HAP-1 (cell line): Measurements from ENCODE around the gene CCDC122.

Experiments
- DNase-seq, 2 experiments: peaks; one replicate each; pipeline ENCODE4 v3.0.0-alpha.2; 2016 to 2020; ENCODE audit warnings: low spot score in 2 of 2
- H3K27me3 ChIP-seq: fragments of 250-450 bp; sonication (Bioruptor Pico); 2 replicates; pipeline ENCODE4 v1.5.1; 2020; ENCODE audit warnings: low read depth, mild to moderate bottlenecking, moderate library complexity
- H3K36me3 ChIP-seq: fragments of 250-450 bp; sonication (Bioruptor Pico); replicated peaks from 2 replicates; pipeline ENCODE4 v1.5.1; 2020; ENCODE audit warnings: mild to moderate bottlenecking
- H3K4me1 ChIP-seq: fragments of 250-450 bp; sonication (Bioruptor Pico); 2 replicates; pipeline ENCODE4 v1.5.1; 2020; ENCODE audit warnings: mild to moderate bottlenecking
- H3K4me3 ChIP-seq: fragments of 250-450 bp; sonication (Bioruptor Pico); 2 replicates; pipeline ENCODE4 v1.5.1; 2020; ENCODE audit warnings: mild to moderate bottlenecking, moderate library complexity
- H3K9me3 ChIP-seq: fragments of 250-450 bp; sonication (Bioruptor Pico); 2 replicates; pipeline ENCODE4 v1.5.1; 2020; ENCODE audit warnings: mild to moderate bottlenecking, moderate library complexity
- in situ Hi-C: fragments of 300-500 bp; cut with MboI; formaldehyde crosslinking; loops from 3 replicates; pipeline ENCODE4 v1.14.3; 2020; ENCODE audit warnings: low sequenced_read_pairs, inconsistent platforms, mixed read lengths

CCDC122 gene

DNA sequence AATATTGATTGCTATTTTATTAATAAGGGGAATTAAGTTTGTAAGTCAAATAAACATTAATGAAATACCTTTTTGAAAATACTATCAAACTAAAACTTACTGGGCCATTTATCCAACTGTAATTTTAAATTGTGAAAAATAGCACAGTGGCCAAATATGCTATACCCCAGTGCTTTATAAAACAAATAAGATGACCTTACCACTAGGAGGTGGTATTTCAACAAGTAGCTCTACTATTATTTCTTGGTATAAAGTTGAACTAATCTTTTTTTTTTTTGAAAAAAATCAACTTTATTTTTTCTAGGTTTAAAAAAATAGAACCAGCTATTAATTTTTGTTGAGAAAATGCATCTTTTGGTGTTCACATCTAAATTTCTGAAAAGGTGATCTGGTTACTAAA, 14.9 kb upstream of the CCDC122 start:
- Histone ChIP-seq H3K36me3 (no peaks in the 10 kb centered on the region), H3K4me3 (no peak overlapping the region), H3K27me3 (peaks cover 2% of the 10 kb centered on the region), H3K9me3 (no peaks in the 10 kb centered on the region), H3K4me1 (peaks cover 4% of the 10 kb centered on the region)
- no peak for DNase-seq
- in situ Hi-C loops, result no loop called here

- Histone ChIP-seq H3K4me1 (peaks cover under 1% of the 10 kb centered on the region; the same call in 1 of the 2 replicates), H3K36me3 (no peaks in the 10 kb centered on the region), H3K27me3 (0 out of 2 replicates have a peak, but pooled peaks cover 3% of the 10 kb centered on the region), H3K9me3 (no peaks in the 10 kb centered on the region), H3K4me3 (no peak overlapping the region)
- in situ Hi-C loops, result no loop called here
- DNase-seq, result no peak
These were observed 4.7 kb upstream of the CCDC122 start for GRCh38 chr13:43884222-43884621.

DNA sequence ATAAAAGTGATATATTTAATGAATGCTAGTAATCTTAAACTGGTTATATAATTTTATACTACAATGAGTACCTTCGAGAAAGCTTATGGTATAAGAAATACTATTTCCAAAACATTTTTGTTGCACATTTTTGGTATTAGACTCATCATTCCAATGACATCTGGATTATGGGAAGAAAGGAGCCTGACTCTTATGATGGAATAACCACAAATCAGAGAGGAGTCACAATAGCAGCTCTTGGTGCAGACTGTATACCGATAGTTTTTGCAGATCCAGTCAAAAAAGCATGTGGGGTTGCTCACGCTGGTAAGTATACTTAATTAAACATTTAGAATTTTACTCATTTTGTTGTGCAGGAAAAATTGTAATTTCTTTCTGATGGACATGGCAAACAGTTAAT, 4.1 kb upstream of the CCDC122 start:
- Histone ChIP-seq H3K4me3 (no peak overlapping the region), H3K4me1 (peaks cover 5% of the 10 kb centered on the region), H3K36me3 (no peaks in the 10 kb centered on the region), H3K27me3 (0 out of 2 replicates have a peak, but pooled peaks cover 3% of the 10 kb centered on the region), H3K9me3 (no peaks in the 10 kb centered on the region)
- DNase-seq, result no peak
- in situ Hi-C loops, result no loop called here

DNA sequence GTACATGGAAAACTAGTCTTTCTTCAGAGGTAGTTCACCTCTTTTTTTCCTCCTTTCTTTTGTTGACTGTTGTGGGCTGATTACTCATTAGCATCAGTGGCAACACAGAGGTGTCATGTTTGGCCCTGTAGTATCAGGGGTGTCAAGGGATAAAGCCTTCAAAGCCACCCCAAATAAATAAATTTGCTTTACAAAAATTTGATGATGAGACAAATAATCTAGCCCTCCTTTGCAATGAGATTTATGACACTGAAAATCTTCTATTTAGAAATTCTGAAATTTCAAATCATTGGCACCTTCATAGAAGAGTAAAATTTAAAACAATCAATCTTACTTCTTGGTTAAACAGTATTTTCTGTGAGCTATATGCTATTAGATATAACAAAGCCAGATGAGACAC, 2.0 kb upstream of the CCDC122 start:
- H3K4me3 ChIP-seq, result no peak overlapping the region
- in situ Hi-C loops, result no loop called here
- no peak for DNase-seq

DNA sequence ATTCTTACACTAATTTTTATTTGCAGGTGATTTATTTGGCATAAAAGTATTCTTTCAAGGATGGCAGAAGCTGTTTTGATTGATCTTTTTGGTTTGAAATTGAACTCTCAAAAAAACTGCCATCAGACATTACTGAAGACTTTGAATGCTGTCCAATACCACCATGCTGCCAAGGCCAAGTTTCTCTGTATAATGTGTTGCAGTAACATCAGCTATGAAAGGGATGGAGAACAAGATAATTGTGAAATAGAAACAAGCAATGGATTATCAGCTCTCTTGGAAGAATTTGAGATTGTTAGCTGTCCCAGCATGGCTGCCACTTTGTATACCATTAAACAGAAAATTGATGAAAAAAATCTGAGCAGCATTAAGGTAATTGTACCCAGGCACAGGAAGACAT, 1.4 kb upstream of the CCDC122 start:
- Histone ChIP-seq H3K4me3 (no peak overlapping the region), H3K27me3 (no peaks in the 10 kb centered on the region)
- in situ Hi-C loops, result no loop called here

More for the DNA sequence above, 2.0 kb upstream of the CCDC122 start:
- H3K27me3 ChIP-seq, result no peaks in the 10 kb centered on the region
- no peaks in the 10 kb centered on the region for H3K9me3 ChIP-seq
- H3K4me1 ChIP-seq, result peaks cover 23% of the 10 kb centered on the region
- H3K36me3 ChIP-seq, result no peaks in the 10 kb centered on the region

GRCh38 chr13:43880214-43880855, 795 bp upstream of the CCDC122 start:
- in situ Hi-C loops, result no loop called here
- Histone ChIP-seq H3K27me3 (no peaks in the 10 kb centered on the region), H3K36me3 (no peaks in the 10 kb centered on the region), H3K4me3 (peak overlapping the region; percentile 50), H3K4me1 (peaks cover 23% of the 10 kb centered on the region), H3K9me3 (no peaks in the 10 kb centered on the region)
- DNase-seq, result no peak

More for the DNA sequence above, 1.4 kb upstream of the CCDC122 start:
- no peaks in the 10 kb centered on the region for H3K36me3 ChIP-seq
- no peak for DNase-seq
- H3K9me3 ChIP-seq, result no peaks in the 10 kb centered on the region
- H3K4me1 ChIP-seq, result peaks cover 23% of the 10 kb centered on the region

GRCh38 chr13:43879755-43880181, 228 bp upstream of the CCDC122 start, which contains the start of gene LACC1:
LACC1 (plus strand) TSS chr13:43879904; CDS start chr13:43880986, 1,082 bp downstream.
- H3K4me3 ChIP-seq, result peak within 1 kb of the TSS; percentile 50
- no peaks in the 10 kb centered on the region for H3K9me3 ChIP-seq
- in situ Hi-C loops, result no loop called here
- no peaks in the 10 kb centered on the region for H3K27me3 ChIP-seq
- no peaks in the 10 kb centered on the region for H3K36me3 ChIP-seq
- peaks cover 23% of the 10 kb centered on the region for H3K4me1 ChIP-seq
- no peak for DNase-seq

GRCh38 chr13:43877766-43878165, 1.8 kb downstream of the CCDC122 start:
- Histone ChIP-seq H3K27me3 (no peaks in the 10 kb centered on the region), H3K4me1 (peaks cover 23% of the 10 kb centered on the region), H3K4me3 (no peak overlapping the region), H3K9me3 (no peaks in the 10 kb centered on the region), H3K36me3 (no peaks in the 10 kb centered on the region)
- peak in 1 of 2 experiments; percentile 51 for DNase-seq
- in situ Hi-C loops, result no loop called here

DNA sequence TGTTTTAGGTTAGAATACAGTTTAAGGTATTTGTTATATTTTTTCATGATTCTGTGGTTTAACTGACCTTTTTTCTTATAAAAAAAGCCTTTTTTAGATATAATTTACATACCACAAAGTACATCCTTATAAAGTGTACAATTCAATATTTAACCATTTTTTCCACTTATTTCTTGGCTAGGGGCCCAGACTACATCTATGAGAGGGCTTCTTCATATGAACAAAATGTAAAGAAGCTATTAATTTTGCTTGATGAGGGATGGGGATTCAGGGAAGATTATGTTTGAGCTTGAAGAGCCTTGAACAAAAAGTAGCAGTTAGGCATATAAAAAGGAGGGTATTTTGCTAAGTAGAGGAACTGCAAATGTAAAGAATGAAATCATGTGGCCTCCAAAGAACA, 2.2 kb downstream of the CCDC122 start:
- Histone ChIP-seq H3K27me3 (no peaks in the 10 kb centered on the region), H3K36me3 (no peaks in the 10 kb centered on the region), H3K4me1 (peaks cover 23% of the 10 kb centered on the region), H3K9me3 (no peaks in the 10 kb centered on the region), H3K4me3 (no peak overlapping the region)
- peak in 1 of 2 experiments; percentile 80 for DNase-seq
- in situ Hi-C loops, result no loop called here

DNA sequence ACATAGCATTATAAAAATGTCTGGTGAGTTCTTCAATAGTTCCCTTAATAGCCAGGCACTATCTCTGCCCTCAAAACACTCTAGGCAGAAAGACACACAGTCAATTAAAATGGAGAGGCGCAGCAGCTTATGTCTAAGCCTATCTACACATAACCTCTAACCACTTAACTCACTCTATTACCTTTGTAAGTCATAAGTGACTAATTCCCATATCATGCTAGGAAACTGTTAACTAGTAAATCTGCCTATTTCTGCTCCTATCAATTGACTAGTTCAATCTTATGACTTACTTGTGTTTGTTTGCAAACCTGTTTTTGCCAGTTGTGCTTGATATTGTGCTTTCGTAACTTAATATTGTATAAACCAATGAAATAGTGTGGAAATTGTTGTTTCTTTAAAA, 3.2 kb downstream of the CCDC122 start:
- Histone ChIP-seq H3K4me3 (no peak overlapping the region), H3K4me1 (peaks cover 23% of the 10 kb centered on the region), H3K27me3 (no peaks in the 10 kb centered on the region), H3K36me3 (no peaks in the 10 kb centered on the region), H3K9me3 (no peaks in the 10 kb centered on the region)
- no peak for DNase-seq
- in situ Hi-C loops, result no loop called here

DNA sequence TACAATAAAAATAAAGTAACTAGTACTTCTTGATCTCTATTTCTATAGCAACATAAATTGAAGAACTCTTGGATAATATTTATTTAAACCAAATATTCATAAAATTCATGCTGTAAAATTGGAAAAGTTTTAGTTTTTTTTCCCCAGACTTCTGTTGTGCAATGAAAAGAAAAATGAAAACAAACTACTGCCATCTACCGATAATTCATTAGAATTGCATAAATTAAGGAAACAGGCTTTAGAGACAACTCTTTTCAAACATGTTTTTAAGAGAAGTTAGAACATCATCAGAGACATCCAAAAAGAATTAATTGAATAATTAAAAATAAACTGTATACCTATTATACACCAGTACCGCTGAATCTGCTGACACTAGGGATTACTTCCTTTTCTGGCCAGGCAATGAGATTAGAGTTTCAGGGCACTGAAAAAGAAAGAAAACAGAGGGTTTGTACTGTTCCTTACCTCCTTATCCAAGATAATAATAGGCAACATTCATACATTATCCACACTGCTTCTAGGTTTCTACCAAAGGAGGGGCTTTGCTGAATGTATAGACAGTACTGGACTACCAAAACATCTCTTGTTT, 4.9 kb downstream of the CCDC122 start:
- H3K27me3 ChIP-seq, result no peaks in the 10 kb centered on the region
- H3K9me3 ChIP-seq, result no peaks in the 10 kb centered on the region
- H3K4me3 ChIP-seq, result no peak overlapping the region
- peak in 1 of 2 experiments; percentile 47 for DNase-seq
- H3K36me3 ChIP-seq, result no peaks in the 10 kb centered on the region
- in situ Hi-C loops, result no loop called here
- peaks cover 23% of the 10 kb centered on the region for H3K4me1 ChIP-seq

DNA sequence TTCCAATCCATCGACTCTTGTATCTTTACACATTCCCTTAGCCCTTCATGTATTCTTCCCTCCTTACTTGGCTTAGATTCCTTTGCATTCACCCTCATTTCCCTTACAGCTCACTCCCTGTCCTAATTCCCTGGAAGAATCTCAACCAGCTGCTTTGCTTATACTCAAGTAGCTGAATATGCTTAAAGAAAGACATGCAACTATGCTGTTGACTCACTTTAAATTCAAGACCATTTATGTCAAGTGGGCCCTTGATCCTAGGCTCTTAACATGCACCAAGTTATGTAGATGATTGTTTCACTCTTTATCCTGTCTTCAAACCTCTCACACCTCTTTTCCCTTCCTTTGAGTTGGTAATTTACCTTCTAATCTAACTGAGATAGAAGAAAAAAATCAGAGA, 7.4 kb downstream of the CCDC122 start:
- in situ Hi-C loops, result no loop called here
- no peaks in the 10 kb centered on the region for H3K27me3 ChIP-seq
- no peaks in the 10 kb centered on the region for H3K36me3 ChIP-seq
- no peaks in the 10 kb centered on the region for H3K9me3 ChIP-seq
- peaks cover 4% of the 10 kb centered on the region for H3K4me1 ChIP-seq
- no peak overlapping the region for H3K4me3 ChIP-seq
- DNase-seq, result no peak

- no peaks in the 10 kb centered on the region for H3K9me3 ChIP-seq
- H3K4me3 ChIP-seq, result no peak overlapping the region
- no peaks in the 10 kb centered on the region for H3K36me3 ChIP-seq
- in situ Hi-C loops, result no loop called here
- no peak for DNase-seq
- H3K27me3 ChIP-seq, result no peaks in the 10 kb centered on the region
- no peaks in the 10 kb centered on the region for H3K4me1 ChIP-seq
These were observed 13.6 kb downstream of the CCDC122 start for GRCh38 chr13:43865892-43866291.

DNA sequence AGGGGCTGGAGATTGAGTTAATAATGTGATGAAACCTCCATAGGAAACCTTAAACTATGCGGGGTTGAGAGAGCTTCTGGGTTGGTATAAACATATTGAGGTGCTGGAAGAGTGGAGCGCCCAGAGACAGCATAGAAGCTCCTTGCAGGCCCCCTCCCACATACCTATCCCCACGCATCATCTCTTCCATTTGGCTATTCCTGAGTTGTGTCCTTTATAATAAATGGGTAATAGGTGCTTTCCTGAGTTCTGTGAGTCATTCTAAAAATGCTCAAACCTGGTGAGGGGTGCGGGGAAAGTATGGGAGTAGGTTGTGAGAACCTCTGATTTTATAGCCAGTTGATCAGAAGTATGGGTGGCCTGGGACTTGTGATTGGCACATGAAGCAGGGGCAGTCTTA, 14.6 kb downstream of the CCDC122 start:
- H3K27me3 ChIP-seq, result no peaks in the 10 kb centered on the region
- DNase-seq, result no peak
- no peak overlapping the region for H3K4me3 ChIP-seq
- no peaks in the 10 kb centered on the region for H3K36me3 ChIP-seq
- no peaks in the 10 kb centered on the region for H3K4me1 ChIP-seq
- in situ Hi-C loops, result no loop called here
- no peaks in the 10 kb centered on the region for H3K9me3 ChIP-seq
